Muscle layer of duodenum (tissue), 2 donors: ENCODE results near the gene CAMSAP1.

Source experiments
- H3K27ac ChIP-seq: one replicate; pipeline ENCODE4 v1.7.0; 2013; ENCODE audit warnings: mild to moderate bottlenecking, low read length
- H3K27me3 ChIP-seq: one replicate; pipeline ENCODE4 v1.7.0; 2013; ENCODE audit warnings: low read depth, mild to moderate bottlenecking, control low read depth, low read length
- H3K36me3 ChIP-seq, 2 donors: one replicate each; pipeline ENCODE4 v1.7.0; 2013; ENCODE audit warnings: low read length in 2 of 2, control low read depth in 1 of 2, mild to moderate bottlenecking in 1 of 2; ENCODE audit not compliant: insufficient read depth in 2 of 2, control insufficient read depth in 1 of 2
- H3K4me1 ChIP-seq, 2 donors: one replicate each; pipeline ENCODE4 v1.7.0; 2013; ENCODE audit warnings: low read length in 2 of 2, mild to moderate bottlenecking in 2 of 2, control low read depth in 1 of 2, moderate library complexity in 1 of 2; ENCODE audit not compliant: insufficient read depth in 2 of 2, control insufficient read depth in 1 of 2
- H3K4me3 ChIP-seq, 2 donors: one replicate each; pipeline ENCODE4 v1.7.0; 2013; ENCODE audit warnings: low read length in 2 of 2, low read depth in 1 of 2, mild to moderate bottlenecking in 1 of 2
- H3K9me3 ChIP-seq, 2 donors: one replicate each; pipeline ENCODE4 v1.7.0; 2013; ENCODE audit warnings: low read length in 2 of 2, control low read depth in 1 of 2, mild to moderate bottlenecking in 1 of 2; ENCODE audit not compliant: control insufficient read depth in 1 of 2
- donor health status: healthy.

The CAMSAP1 gene

DNA sequence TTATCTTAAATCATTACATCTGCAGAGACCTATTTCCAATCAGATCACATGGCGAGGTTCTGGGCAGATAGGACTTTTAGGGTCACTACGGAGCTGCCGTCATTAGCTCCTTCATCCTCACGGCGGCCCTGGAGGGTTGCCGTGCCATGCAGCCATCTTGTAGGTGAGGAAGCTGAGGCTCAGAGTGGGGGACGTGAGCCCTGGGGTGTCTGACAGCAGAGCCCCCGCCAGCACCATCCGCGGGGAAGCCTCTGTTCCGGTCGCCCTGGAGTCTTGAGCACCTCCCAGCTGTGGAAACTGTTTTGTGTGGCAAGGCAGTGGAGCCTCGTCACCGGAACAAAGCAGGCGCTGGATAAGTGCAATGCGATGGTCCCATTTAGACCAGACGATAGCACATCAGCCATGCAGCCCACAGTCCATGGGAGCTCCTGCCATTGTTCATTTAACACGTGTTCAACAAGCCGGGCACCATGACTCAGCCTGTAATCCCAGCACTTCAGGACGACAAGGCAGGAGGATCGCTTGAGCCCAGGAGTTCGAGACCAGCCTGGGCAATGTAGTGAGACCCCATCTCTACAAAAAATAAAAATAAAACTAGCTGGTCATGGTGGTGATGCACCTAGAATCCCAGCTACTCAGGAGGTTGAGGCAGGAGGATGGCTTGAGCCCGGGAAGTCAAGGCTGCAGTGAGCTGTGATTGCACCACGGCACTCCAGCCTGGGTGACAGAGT is 143.5 kb downstream of the CAMSAP1 start:
- no peaks in the 10 kb centered on the region for H3K27me3 ChIP-seq
- H3K36me3 ChIP-seq = no peaks in the 10 kb centered on the region
- H3K9me3 ChIP-seq = peaks cover 0 to 22% of the 10 kb centered on the region in 2 donors
- H3K4me1 ChIP-seq = no peaks in the 10 kb centered on the region
- H3K4me3 ChIP-seq = no peak overlapping the region
- no peak overlapping the region for H3K27ac ChIP-seq

DNA sequence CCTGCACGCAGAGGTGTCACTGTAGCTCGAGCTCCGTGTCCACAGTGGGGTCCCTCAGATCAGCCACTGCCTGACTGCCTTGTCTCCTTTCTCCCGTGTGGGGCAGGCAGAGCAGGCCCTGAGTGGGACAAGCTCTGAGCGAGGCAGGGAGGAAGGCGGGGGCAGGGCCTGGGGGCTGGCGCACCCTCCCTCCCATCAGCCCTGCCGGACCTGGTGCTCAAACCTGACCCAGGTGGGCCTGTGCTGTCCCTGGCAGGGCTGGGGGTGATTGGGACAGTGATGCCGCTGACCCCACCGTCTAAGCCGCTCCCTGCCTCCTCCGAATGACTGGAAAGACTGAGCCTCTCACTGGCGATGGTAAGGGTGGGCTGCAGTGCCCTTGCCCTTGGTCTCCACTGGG is 144.4 kb downstream of the CAMSAP1 start:
- peaks cover 0 to 22% of the 10 kb centered on the region in 2 donors for H3K9me3 ChIP-seq
- no peaks in the 10 kb centered on the region for H3K4me1 ChIP-seq
- H3K27me3 ChIP-seq = no peaks in the 10 kb centered on the region
- H3K27ac ChIP-seq = no peak overlapping the region
- H3K36me3 ChIP-seq = no peaks in the 10 kb centered on the region
- no peak overlapping the region for H3K4me3 ChIP-seq

DNA sequence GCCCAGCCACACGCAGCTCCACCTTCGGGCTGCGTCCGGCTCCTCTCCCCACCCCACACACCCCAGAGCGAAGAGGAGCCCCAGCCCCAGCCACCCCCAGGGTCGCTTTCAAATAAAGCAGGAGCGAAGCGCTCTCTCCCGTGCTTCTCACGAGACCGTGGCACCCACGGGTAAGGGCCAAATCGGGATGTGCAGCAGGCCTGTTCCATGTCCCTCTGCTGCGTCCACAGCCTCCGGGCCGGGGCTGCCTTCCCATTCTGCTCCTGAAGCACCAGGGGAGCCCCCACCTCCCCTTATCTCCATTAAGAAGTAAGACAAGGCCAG is 145.5 kb downstream of the CAMSAP1 start:
- Histone ChIP-seq H3K4me1 (no peaks in the 10 kb centered on the region), H3K36me3 (no peaks in the 10 kb centered on the region), H3K9me3 (peaks cover 0 to 18% of the 10 kb centered on the region in 2 donors), H3K27ac (no peak overlapping the region), H3K27me3 (no peaks in the 10 kb centered on the region), H3K4me3 (no peak overlapping the region)

DNA sequence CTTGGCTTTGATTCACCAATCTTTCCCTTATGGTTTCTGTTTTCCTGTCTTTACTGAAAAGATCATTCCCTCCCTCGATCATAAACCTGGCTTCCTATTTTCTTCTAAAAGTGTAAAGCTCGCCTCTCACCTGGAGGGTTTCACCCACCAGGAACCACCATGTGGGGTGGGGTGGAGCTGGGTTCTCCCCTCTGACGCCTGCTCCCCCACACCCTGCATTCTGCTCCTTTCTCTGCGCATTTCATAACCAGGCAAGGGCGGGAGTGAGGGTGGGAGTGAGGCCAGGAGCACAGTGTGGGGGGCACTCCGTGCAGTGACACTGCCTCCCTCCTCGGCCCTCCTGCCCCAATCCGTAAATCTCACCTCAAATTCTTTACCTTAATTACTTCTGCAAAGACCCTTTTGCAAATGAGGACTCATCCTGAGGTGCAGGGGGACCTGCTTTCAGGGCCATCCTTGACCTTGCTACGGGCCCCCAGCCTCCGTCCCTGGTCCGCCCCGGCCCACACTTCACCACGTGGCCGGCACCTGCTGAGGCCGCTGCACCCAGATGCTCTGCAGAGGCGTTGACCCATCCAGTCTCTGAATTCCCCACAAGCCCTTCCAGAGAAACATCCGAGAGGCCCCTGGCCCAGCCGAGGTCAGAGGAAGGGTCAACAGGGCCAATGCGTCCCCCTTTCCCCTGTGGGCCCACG is 146.0 kb downstream of the CAMSAP1 start:
- Histone ChIP-seq H3K4me3 (no peak overlapping the region), H3K27ac (no peak overlapping the region), H3K27me3 (no peaks in the 10 kb centered on the region), H3K36me3 (no peaks in the 10 kb centered on the region), H3K4me1 (no peaks in the 10 kb centered on the region), H3K9me3 (peaks cover 0 to 14% of the 10 kb centered on the region in 2 donors)

DNA sequence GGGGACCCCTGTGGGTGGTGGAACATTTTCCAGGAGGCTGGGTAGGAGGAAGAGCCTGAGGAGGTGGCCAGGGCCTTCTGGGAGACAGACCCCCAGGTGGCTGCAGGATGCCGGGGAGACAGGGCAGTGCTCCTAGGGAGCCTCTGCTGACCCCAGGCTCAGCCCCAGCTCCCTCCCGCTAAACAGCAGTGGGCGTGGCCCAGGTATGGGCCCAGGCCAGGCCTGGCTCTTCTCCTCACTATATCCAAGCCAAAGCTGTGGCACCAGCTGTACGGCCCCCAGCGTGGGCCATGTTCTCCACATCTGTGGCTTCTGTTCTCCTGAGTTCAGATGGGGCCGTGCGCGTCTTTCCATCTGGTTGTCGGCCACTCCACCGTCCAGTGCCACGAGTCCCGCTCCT is 146.9 kb downstream of the CAMSAP1 start:
- H3K27me3 ChIP-seq = no peaks in the 10 kb centered on the region
- H3K4me1 ChIP-seq = no peaks in the 10 kb centered on the region
- H3K9me3 ChIP-seq = peaks cover 0 to 8% of the 10 kb centered on the region in 2 donors
- no peaks in the 10 kb centered on the region for H3K36me3 ChIP-seq
- no peak overlapping the region for H3K4me3 ChIP-seq
- H3K27ac ChIP-seq = no peak overlapping the region

DNA sequence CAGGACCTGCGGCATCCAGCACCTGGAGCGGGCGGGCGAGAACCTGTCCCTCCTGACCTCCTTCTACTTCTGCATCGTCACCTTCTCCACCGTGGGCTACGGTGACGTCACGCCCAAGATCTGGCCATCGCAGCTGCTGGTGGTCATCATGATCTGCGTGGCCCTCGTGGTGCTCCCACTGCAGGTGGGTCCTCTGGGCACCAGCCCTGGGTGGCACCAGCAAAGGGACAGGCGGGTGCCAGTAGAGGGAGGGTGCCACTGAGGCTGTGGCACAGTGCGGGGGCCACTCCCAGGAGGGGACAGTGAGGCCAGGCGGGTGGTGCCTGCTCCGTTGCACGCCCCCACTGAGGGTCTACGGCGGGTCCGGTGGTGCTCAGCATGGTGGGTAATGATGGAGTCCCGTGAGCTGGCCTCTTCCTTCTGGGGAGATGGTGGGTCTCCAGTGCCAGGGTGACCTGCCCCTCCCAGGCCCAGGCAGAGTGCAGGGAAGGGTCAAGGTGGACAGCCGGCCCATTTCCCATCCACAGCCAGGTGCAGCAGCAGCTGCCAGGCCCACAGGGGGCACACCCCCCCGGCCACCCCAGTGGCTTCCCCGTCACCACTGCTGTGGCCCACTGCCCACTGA is 147.6 kb downstream of the CAMSAP1 start:
- Histone ChIP-seq H3K4me1 (no peaks in the 10 kb centered on the region), H3K27me3 (no peaks in the 10 kb centered on the region), H3K36me3 (no peaks in the 10 kb centered on the region), H3K9me3 (peaks cover 0 to 3% of the 10 kb centered on the region in 2 donors), H3K4me3 (no peak overlapping the region), H3K27ac (no peak overlapping the region)

DNA sequence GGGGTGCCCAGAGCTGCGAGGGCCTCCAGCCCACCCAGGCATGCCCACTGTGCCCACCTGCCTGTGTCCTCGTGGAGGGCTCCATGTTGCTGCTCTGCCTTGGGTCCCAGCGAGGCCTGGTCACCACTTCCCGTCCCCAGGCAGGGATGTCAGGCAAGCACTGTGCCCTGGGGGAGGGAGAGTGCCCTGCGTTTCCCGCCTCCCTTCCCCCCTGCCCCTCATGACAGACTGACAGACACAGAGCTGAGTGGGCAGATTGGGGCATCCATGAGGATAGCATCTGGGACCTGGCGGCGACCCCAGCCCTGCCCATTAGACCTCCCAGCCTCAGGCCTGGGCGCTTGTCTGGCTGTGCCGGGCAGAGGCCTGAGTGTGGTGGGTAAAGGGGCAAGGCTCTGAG is 148.5 kb downstream of the CAMSAP1 start:
- H3K36me3 ChIP-seq = no peaks in the 10 kb centered on the region
- no peak overlapping the region for H3K4me3 ChIP-seq
- peaks cover 0 to 3% of the 10 kb centered on the region in 2 donors for H3K9me3 ChIP-seq
- H3K4me1 ChIP-seq = no peaks in the 10 kb centered on the region
- H3K27ac ChIP-seq = no peak overlapping the region
- H3K27me3 ChIP-seq = no peaks in the 10 kb centered on the region
